BJ (cell line): ENCODE data around the gene ADTRP. TPM values are rescaled to one million over a fixed set of nuclear protein-coding genes. Genes with fewer than 3 reads are reported as not detected.

Experiments
- CTCF ChIA-PET: fragments of 350-600 bp; formaldehyde crosslinking; extraction: SDS; loops from one replicate; lab custom pipeline; 2021; ENCODE audit warnings: antibody characterized with exemption, inconsistent platforms; lab: Yijun Ruan, JAX
- POLR2A ChIA-PET: fragments of 300-600 bp; sonication (Branson Sonifier 250); formaldehyde crosslinking; extraction: SDS; loops from one replicate; lab custom pipeline; 2021; ENCODE audit warnings: antibody characterized with exemption; lab: Charles Lee
- DNase-seq: peaks from one replicate; pipeline ENCODE4 v3.0.0-alpha.2; 2011; ENCODE audit warnings: low read depth
- H3K27me3 ChIP-seq: 2 replicates; pipeline ENCODE4 v1.6.0; 2011; ENCODE audit warnings: low read length; ENCODE audit not compliant: control insufficient read depth, insufficient read depth
- H3K36me3 ChIP-seq: 2 replicates; pipeline ENCODE4 v1.5.1; 2011; ENCODE audit warnings: low read length; ENCODE audit not compliant: control insufficient read depth, insufficient read depth
- H3K4me3 ChIP-seq: 2 replicates; pipeline ENCODE4 v1.5.1; 2011; ENCODE audit warnings: low read depth, mild to moderate bottlenecking, control low read depth, low read length
- CTCF ChIP-seq: IDR thresholded peaks from 2 replicates; pipeline ENCODE4 v1.5.1; 2011; ENCODE audit warnings: low read depth, mild to moderate bottlenecking, control low read depth, inconsistent platforms, low read length, moderate library complexity; ENCODE audit not compliant: insufficient read depth
- polyA plus RNA-seq: library from polyadenylated mRNA; depleted of rRNA; stranded (reverse); fragments of >200 nt; gene quantifications from 2 replicates; pipeline ENCODE4 v1.2.3, GENCODE V29; 2011

The ADTRP gene
- polyA plus RNA-seq, 1 experiment: 0.58 TPM

DNA sequence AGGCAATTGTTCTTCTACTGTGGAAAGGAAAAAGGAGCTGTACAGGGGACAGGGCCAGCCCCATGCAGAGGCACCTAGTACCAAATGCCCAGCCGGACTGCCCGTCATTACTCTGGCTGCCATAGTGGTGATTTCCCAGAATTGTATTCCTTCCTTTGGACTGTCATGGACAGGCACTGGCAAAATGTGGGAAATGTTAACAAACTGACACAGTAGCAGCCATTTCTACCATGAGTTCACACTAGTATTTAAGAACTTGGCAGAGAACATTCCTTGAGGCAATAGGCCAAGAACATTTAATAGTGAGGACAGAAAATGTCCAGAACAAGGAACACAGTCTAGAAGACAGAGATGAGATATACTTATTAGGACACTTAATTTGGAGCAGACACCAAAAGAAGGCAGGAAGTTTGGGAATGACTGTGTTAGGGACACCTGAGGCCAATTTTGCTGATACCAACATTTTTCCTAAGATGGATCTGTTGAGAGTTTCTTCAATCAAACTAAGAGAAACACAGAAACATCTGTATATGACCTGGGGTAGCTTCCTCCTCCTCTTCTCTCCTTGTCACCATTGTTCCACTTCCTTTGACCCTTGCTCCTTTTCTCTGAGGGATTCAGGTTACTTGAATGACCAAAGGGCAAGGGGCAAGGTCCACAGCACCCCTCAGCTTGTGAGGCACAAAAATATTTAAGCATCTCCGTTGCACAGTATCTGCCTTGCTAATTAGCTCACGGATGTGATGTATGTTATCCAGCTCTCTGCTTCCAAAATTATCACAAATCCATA, 14.9 kb downstream of the ADTRP start:
- Histone ChIP-seq H3K27me3 (no peaks in the 10 kb centered on the region), H3K36me3 (no peaks in the 10 kb centered on the region), H3K4me3 (no peak overlapping the region)
- ChIA-PET POLR2A (no interaction called here), CTCF (interaction anchor here (1.1 kb wide), 1 partner anchor 9 kb away, joined by 5 read pairs; no protein-coding TSS in a partner anchor)
- TF ChIP-seq CTCF: no peak
- no peak for DNase-seq

GRCh38 chr6:11762794-11763459, 15.7 kb downstream of the ADTRP start:
- CTCF ChIA-PET: interaction anchor here (1.1 kb wide), 1 partner anchor 9 kb away, joined by 5 read pairs; no protein-coding TSS in a partner anchor
- no peak overlapping the region for H3K4me3 ChIP-seq
- DNase-seq: no peak
- POLR2A ChIA-PET: no interaction called here
- H3K36me3 ChIP-seq: no peaks in the 10 kb centered on the region
- no peak for TF ChIP-seq CTCF
- no peaks in the 10 kb centered on the region for H3K27me3 ChIP-seq

DNA sequence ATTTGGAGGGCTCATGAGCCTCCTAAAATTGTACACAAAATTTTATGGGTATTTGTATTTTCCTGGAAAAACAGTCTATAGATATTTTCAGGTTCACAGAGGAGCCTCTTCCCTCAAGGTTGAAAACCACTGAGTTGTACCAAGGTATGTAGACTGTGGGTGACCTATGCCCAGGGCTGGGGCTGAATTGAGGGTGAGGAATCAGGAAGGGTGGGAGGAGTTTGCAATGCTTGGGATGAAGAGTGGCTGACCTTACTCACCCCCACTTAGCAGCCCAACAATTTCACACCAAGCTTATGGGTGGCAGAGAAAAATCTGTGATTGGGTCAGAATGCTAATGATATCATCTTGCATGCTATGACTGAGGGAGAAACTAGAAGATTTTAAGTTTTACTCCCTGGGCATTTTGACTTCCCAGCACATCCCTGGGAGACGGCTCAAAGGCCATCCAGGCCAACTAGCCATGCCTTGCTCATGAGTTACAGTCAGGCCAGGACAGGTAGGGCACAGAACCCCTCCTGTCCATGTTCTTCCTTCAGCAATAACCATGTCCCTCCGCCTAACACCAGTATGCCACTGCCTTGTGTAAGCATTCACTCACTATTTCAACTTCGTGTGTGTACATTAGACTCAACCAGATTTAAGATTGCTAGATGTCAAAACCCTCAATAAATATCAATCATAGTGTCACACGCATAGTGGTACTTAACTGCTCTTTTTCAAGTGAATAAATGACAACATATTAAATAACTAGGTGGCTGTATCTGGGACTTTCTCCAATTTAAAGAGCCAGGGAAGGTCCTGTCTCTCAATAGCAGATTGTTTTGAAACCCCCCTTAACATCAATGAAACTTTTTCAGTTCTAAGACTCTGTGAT, 16.6 kb downstream of the ADTRP start:
- ChIA-PET CTCF (no interaction called here), POLR2A (no interaction called here)
- Histone ChIP-seq H3K36me3 (no peaks in the 10 kb centered on the region), H3K27me3 (no peaks in the 10 kb centered on the region), H3K4me3 (no peak overlapping the region)
- TF ChIP-seq CTCF: no peak
- DNase-seq: no peak

- POLR2A ChIA-PET: no interaction called here
- H3K27me3 ChIP-seq: no peaks in the 10 kb centered on the region
- H3K36me3 ChIP-seq: no peaks in the 10 kb centered on the region
- no peak for DNase-seq
- CTCF ChIA-PET: no interaction called here
- no peak overlapping the region for H3K4me3 ChIP-seq
- no peak for TF ChIP-seq CTCF
Observed at GRCh38 chr6:11760015-11760473, 18.6 kb downstream of the ADTRP start.
